Upper lobe of left lung (tissue), 6 donors: ENCODE results near the gene CBFA2T3. TPM values are rescaled to one million over a fixed set of nuclear protein-coding genes. Genes with fewer than 3 reads are reported as not detected.

ENCODE experiments used
- ATAC-seq, 2 donors: fragments of 200-7000 bp; cut with Tn5 transposase; one replicate each; pipeline ENCODE4 v1.9.1; 2022; ENCODE audit warnings: mild to moderate bottlenecking in 2 of 2, moderate library complexity in 2 of 2; ENCODE audit not compliant: low FRiP score in 2 of 2
- DNase-seq, 2 donors: peaks; one replicate each; pipeline ENCODE4 v3.0.0-alpha.2; 2019 to 2020
- H3K27ac ChIP-seq, 4 donors: fragments of 200-600 bp; sonication (generic); one replicate each; pipeline ENCODE4 v1.5.1; 2016 to 2019
- H3K27me3 ChIP-seq, 4 donors: fragments of 200-600 bp; sonication (generic); one replicate each; pipeline ENCODE4 v1.5.1; 2017 to 2019
- H3K36me3 ChIP-seq, 4 donors: fragments of 200-600 bp; sonication (generic); one replicate each; pipeline ENCODE4 v1.5.1; 2016 to 2019
- H3K4me1 ChIP-seq, 4 donors: fragments of 200-600 bp; sonication (generic); one replicate each; pipeline ENCODE4 v1.5.1; 2018 to 2019
- H3K4me3 ChIP-seq, 4 donors: fragments of 200-600 bp; sonication (generic); one replicate each; pipeline ENCODE4 v1.5.1; 2017 to 2019; ENCODE audit warnings: mild to moderate bottlenecking in 2 of 4, moderate library complexity in 1 of 4
- H3K9me3 ChIP-seq, 4 donors: fragments of 200-600 bp; sonication (generic); one replicate each; pipeline ENCODE4 v1.5.1; 2018 to 2019
- EP300 ChIP-seq, 4 donors: sonication (generic); formaldehyde crosslinking; IDR thresholded peaks; one replicate each; pipeline ENCODE4 v1.5.1; 2017; ENCODE audit warnings: antibody characterized with exemption in 4 of 4, control low read depth in 2 of 4
- POLR2A ChIP-seq, 4 donors: fragments of 450-650 bp; IDR thresholded peaks; one replicate each; pipeline ENCODE4 v1.5.1; 2016 to 2017; ENCODE audit warnings: antibody characterized with exemption in 4 of 4, mild to moderate bottlenecking in 2 of 4
- POLR2AphosphoS5 ChIP-seq, 2 donors: sonication (generic); formaldehyde crosslinking; IDR thresholded peaks; one replicate each; pipeline ENCODE4 v1.5.1; 2017; ENCODE audit warnings: antibody characterized with exemption in 2 of 2
- WGBS, 2 donors: methylation state at CpG; one replicate each; pipeline ENCODE4 v1.1.5; 2017 to 2018; 5-methylcytosine and 5-hydroxymethylcytosine counted together
- total RNA-seq, 6 donors: library from RNA; depleted of rRNA in 4 of 6; stranded (reverse); fragments of >200 nt in 4 of 6; gene quantifications; one replicate each; pipeline versions ENCODE4 v1.1.0 to v1.2.1, GENCODE V29; 2016 to 2021
- TF ChIP-seq, protein P1 (sequence below), 6 experiments: fragments of 450-650 bp in 4 of 6; fragments of 200-600 bp in 2 of 6; sonication (generic) in 2 of 6; IDR thresholded peaks; one replicate each; pipeline ENCODE4 v1.5.1; 2016 to 2019; ENCODE audit warnings: antibody characterized with exemption in 6 of 6
- donor health status: DM: no; HTN: no; CAD: no; lungs with moderate emphysema.
- donor health status: DM: no; HTN: yes; CAD: no; lungs with severe emphysema.

Gene CBFA2T3
- total RNA-seq, 6 donors from 2014 or later = 2.7 to 33.5 (median 15.2) TPM

GRCh38 chr16:88902744-88903143 lies 74.3 kb downstream of the CBFA2T3 start:
- Histone ChIP-seq H3K27me3 (no peaks in the 10 kb centered on the region), H3K9me3 (no peaks in the 10 kb centered on the region), H3K27ac (peak overlapping the region in 1 of 4 donors; percentile 15), H3K36me3 (peaks cover 0 to 12% (median 5%) of the 10 kb centered on the region in 4 donors), H3K4me1 (peaks cover 7 to 15% (median 11%) of the 10 kb centered on the region in 4 donors), H3K4me3 (no peak overlapping the region)
- 78 to 88% methylated on average over 15 to 16 of the region's 16 CpGs for WGBS, 2 donors
- TF ChIP-seq, protein P1, sequence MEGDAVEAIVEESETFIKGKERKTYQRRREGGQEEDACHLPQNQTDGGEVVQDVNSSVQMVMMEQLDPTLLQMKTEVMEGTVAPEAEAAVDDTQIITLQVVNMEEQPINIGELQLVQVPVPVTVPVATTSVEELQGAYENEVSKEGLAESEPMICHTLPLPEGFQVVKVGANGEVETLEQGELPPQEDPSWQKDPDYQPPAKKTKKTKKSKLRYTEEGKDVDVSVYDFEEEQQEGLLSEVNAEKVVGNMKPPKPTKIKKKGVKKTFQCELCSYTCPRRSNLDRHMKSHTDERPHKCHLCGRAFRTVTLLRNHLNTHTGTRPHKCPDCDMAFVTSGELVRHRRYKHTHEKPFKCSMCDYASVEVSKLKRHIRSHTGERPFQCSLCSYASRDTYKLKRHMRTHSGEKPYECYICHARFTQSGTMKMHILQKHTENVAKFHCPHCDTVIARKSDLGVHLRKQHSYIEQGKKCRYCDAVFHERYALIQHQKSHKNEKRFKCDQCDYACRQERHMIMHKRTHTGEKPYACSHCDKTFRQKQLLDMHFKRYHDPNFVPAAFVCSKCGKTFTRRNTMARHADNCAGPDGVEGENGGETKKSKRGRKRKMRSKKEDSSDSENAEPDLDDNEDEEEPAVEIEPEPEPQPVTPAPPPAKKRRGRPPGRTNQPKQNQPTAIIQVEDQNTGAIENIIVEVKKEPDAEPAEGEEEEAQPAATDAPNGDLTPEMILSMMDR (IDR thresholded peaks at IDR 0.05) = no peak
- TF ChIP-seq EP300 (IDR thresholded peaks at IDR 0.05) (no peak), POLR2AphosphoS5 (IDR thresholded peaks at IDR 0.05) (no peak), POLR2A (IDR thresholded peaks at IDR 0.05) (no peak)
- DNase-seq = no peak
- ATAC-seq = no peak

DNA sequence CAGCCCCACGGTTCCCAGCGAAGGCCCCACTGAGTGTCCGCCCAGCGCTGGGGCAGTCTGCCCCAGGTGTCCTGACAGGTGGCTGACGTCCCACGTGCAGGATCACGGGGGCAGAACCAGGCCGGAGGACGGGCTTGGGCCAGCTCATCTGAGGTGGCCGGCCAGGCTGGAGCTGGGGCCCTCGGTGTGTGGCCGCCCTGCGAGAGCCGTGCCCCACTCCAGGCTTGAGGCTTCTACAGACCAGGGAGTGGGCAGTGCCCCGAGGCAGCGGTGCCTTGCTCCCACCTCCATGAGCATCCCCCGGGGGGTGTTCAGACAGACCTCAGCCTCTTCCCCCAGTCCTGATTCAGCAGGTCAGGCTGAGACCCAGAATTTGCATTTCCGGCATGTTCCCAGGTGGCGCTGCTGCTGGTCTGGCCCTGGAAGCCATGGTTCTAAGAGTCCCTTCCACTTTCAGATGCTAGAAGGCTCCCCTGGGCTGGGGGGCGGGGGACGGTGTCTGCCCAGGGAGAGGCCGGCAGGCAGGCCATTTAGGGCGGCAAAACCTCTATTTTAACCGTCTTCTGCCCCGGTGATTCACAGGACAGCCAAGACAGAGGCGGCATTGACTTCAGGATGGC lies 75.2 kb downstream of the CBFA2T3 start:
- peaks cover 7 to 15% (median 11%) of the 10 kb centered on the region in 4 donors for H3K4me1 ChIP-seq
- ATAC-seq = no peak
- no peaks in the 10 kb centered on the region for H3K27me3 ChIP-seq
- TF ChIP-seq, protein P1 (IDR thresholded peaks at IDR 0.05) = no peak
- TF ChIP-seq POLR2AphosphoS5 (IDR thresholded peaks at IDR 0.05) (no peak), POLR2A (IDR thresholded peaks at IDR 0.05) (no peak), EP300 (IDR thresholded peaks at IDR 0.05) (no peak)
- 84 to 90% methylated on average over 2 to 25 of the region's 26 CpGs for WGBS, 2 donors
- H3K36me3 ChIP-seq = peaks cover 0 to 21% (median 6%) of the 10 kb centered on the region in 4 donors
- H3K9me3 ChIP-seq = no peaks in the 10 kb centered on the region
- no peak for DNase-seq
- H3K27ac ChIP-seq = peak overlapping the region in 3 of 4 donors; percentile 76 to 80 (median 76)
- no peak overlapping the region for H3K4me3 ChIP-seq

DNA sequence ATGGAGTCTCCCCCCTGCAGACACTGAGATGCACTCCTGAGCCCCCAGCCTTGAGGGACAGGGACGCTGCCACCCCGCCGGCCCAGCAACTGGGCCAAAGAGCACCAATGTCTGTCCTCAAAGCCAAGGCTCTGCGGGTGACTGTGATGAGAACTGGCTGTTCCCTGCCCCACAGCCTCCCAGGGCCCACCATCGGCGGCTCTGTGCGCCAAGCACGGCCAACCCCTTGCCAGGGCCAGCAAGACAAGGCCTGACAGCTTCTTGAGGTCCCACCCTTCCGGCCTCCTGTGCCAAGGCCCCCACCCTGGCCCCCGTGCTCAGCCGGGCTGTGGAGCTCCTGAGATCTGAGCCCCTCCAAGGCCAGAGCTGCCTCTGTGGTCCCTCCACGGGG lies 76.3 kb downstream of the CBFA2T3 start:
- Histone ChIP-seq H3K27ac (peak overlapping the region; percentile 53 to 80 (median 76)), H3K4me3 (no peak overlapping the region), H3K27me3 (no peaks in the 10 kb centered on the region), H3K4me1 (peaks cover 7 to 15% (median 11%) of the 10 kb centered on the region in 4 donors), H3K36me3 (peaks cover 0 to 33% (median 6%) of the 10 kb centered on the region in 4 donors), H3K9me3 (no peaks in the 10 kb centered on the region)
- peak in 1 of 2 donors; percentile 85 for DNase-seq
- peak in 1 of 2 donors; percentile 14 for ATAC-seq
- 57 to 79% methylated on average over 4 to 11 of the region's 12 CpGs for WGBS, 2 donors
- peak; percentile 37 to 68 for TF ChIP-seq POLR2AphosphoS5 (IDR thresholded peaks at IDR 0.05)
- peak in 2 of 4 donors; percentile 21 to 26 for TF ChIP-seq EP300 (IDR thresholded peaks at IDR 0.05)
- no peak for TF ChIP-seq POLR2A (IDR thresholded peaks at IDR 0.05)

DNA sequence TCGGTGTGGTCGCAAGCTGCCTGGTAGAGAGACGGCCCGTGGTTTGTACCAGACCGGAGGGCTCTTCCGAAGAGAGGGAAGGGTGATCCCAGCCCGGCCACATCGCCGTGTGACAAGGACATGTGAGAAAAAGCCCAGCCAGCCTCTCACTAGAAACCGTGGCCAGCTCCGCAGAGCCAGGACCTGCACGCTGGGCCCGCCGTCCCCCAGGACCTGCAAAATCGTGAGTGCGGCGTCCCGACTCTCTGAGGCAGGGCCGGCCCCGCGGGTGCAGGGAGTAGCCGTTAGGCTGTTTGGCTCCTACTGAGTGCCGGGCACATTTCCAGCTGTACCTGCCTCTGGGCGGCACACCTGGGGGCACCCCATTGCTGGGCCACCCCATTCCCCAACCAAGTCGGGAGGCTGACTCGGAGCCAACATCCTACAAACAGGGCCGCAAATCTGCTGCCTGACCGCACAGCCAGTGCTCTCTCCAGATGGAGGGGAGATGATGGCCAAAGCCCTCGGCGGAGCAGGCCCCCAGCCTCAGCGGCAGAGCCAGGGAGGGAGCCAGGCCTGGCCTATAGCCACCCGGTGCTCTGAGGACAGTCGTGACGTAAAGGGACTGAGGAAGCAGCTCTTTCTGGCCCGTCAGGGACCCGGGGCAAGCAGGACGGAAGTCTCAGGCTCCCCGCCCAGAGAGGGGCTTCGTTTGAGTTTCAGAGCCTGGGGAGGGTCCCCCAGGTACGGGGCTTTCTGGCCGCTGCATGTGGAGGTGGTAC lies 76.9 kb downstream of the CBFA2T3 start:
- peak overlapping the region; percentile 53 to 80 (median 76) for H3K27ac ChIP-seq
- no peaks in the 10 kb centered on the region for H3K9me3 ChIP-seq
- WGBS, 2 donors = 73 to 85% methylated on average over 17 to 34 of the region's 41 CpGs
- peaks cover 0 to 34% (median 6%) of the 10 kb centered on the region in 4 donors for H3K36me3 ChIP-seq
- H3K4me1 ChIP-seq = peaks cover 7 to 15% (median 11%) of the 10 kb centered on the region in 4 donors
- ATAC-seq = no peak
- TF ChIP-seq POLR2A (IDR thresholded peaks at IDR 0.05) (no peak), POLR2AphosphoS5 (IDR thresholded peaks at IDR 0.05) (no peak), EP300 (IDR thresholded peaks at IDR 0.05) (no peak)
- TF ChIP-seq, protein P1 (IDR thresholded peaks at IDR 0.05) = no peak
- H3K27me3 ChIP-seq = no peaks in the 10 kb centered on the region
- H3K4me3 ChIP-seq = no peak overlapping the region
- no peak for DNase-seq
